Gastroesophageal sphincter (tissue), 3 donors: ENCODE measurements around the gene HSD11B1.

Experiments
- CTCF ChIP-seq, 4 experiments: fragments of 200-600 bp in 2 of 4; fragments of 450-650 bp in 2 of 4; sonication (generic) in 1 of 4; IDR thresholded peaks; one replicate each; pipeline ENCODE4 v1.5.1; 2017 to 2019; ENCODE audit warnings: antibody characterized with exemption in 4 of 4, mild to moderate bottlenecking in 2 of 4, moderate library complexity in 2 of 4
- EP300 ChIP-seq: sonication (generic); formaldehyde crosslinking; IDR thresholded peaks from one replicate; pipeline ENCODE4 v1.6.1; 2017; ENCODE audit warnings: antibody characterized with exemption, mild to moderate bottlenecking

- TF ChIP-seq CTCF (IDR thresholded peaks at IDR 0.05) (no peak), EP300 (no peak)
These were observed 7.5 kb upstream of the HSD11B1 start for GRCh38 chr1:209697126-209697525.
